ENCODE data around the gene BAZ1B.
A peak's percentile ranks its signal among the peaks of the same experiment; 100 is the strongest.
"Not testable (repeated sequence)": the region's sequence is repeated elsewhere in the genome, so short reads cannot be mapped to it uniquely, and the experiment has no call there.

BAZ1B gene

DNA sequence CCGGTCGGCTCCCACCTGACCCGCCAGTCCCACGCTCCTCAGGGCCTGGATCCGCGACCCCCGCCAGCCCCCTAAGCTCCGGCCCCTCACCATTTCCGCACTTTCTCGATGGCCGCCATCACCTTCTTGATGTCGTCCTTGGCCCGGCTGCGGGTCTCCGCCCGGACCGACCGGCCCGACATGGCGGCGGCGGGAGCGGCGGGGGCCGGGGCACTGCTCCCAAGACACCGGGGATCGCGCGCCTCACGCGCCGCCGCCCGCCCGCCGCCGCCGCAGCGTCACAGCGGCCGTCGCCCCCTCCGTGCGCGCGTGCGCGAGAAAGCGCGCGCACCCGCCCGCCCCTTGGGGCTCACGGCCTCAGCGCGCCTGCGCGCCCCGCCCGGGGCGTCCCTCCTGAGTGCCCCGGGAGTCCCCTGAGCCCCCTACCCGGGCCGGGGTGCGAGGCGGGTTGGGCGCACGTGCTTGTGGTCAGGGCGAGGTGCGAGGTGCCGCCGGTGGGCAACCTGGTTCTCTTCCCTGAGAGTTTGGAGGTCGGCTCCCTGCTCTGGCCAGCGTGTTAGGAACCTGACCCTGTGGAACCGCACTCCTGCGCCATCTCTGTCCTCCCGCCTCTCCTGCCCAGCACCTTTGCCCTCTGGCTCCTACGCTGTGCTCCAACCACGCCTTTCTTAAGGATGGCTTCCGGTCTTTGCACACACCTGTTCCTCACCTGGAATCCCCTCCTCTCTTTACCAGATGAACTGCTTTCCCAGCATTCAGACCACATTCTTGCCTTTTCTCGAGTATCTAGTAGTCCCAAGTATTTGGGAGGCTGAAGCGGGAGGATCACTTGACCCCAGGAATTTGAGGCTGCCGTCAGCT lies 35.5 kb upstream of the BAZ1B start, which contains the start of gene BCL7B:
BCL7B (minus strand) TSS at position 294 of the 861 bp plus-strand sequence; CDS start at position 182, 112 bp downstream.
- H3K27ac ChIP-seq (ENCODE audit: low read depth, low read length): peak within 1 kb of the TSS; percentile 69
- peaks cover 6 to 29% (median 28%) of the 10 kb centered on the region in 5 donors for H3K4me1 ChIP-seq (ENCODE audit: control insufficient read depth in 5 of 5, insufficient read depth in 5 of 5, low read length in 5 of 5)
- H3K9ac ChIP-seq (ENCODE audit: low read length in 5 of 5): peak within 1 kb of the TSS; percentile 80 to 92 (median 87)
- H3K27me3 ChIP-seq (ENCODE audit: control insufficient read depth in 5 of 5, insufficient read depth in 4 of 5, low read length in 5 of 5): no peaks in the 10 kb centered on the region
- no peaks in the 10 kb centered on the region for H3K9me3 ChIP-seq (ENCODE audit: control insufficient read depth in 5 of 5, low read length in 5 of 5)
- peak within 1 kb of the TSS; percentile 86 to 94 (median 88) for H3K4me3 ChIP-seq (ENCODE audit: low read depth in 1 of 5, low read length in 5 of 5)
- peaks cover 0 to 8% (median 2%) of the 10 kb centered on the region in 5 donors for H3K36me3 ChIP-seq (ENCODE audit: control insufficient read depth in 5 of 5, insufficient read depth in 5 of 5, low read length in 5 of 5)

DNA sequence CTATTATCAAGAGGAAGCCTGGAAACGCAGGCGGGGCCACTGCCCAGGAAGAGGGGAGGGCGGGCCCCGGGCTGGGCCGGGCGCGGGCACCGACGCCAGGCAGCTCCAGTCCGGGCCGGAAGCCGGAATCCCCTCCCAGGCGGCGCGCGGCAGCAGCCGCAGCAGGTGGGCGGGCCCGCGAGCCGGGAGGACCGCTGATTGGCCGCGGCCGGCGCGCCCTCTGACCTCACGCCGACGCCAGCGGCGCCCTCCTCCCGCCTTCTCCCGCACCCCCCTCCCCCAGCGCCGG lies 35.0 kb upstream of the BAZ1B start:
- Histone ChIP-seq H3K4me1 (ENCODE audit: control insufficient read depth in 5 of 5, insufficient read depth in 5 of 5, low read length in 5 of 5) (peaks cover 6 to 29% (median 28%) of the 10 kb centered on the region in 5 donors), H3K27me3 (ENCODE audit: control insufficient read depth in 5 of 5, insufficient read depth in 4 of 5, low read length in 5 of 5) (no peaks in the 10 kb centered on the region), H3K9me3 (ENCODE audit: control insufficient read depth in 5 of 5, low read length in 5 of 5) (no peaks in the 10 kb centered on the region), H3K9ac (ENCODE audit: low read length in 5 of 5) (peak overlapping the region; percentile 75 to 92 (median 87)), H3K4me3 (ENCODE audit: low read depth in 1 of 5, low read length in 5 of 5) (peak overlapping the region; percentile 86 to 94 (median 88)), H3K36me3 (ENCODE audit: control insufficient read depth in 5 of 5, insufficient read depth in 5 of 5, low read length in 5 of 5) (peaks cover 0 to 12% (median 4%) of the 10 kb centered on the region in 5 donors), H3K27ac (ENCODE audit: low read depth, low read length) (peak overlapping the region; percentile 69)

DNA sequence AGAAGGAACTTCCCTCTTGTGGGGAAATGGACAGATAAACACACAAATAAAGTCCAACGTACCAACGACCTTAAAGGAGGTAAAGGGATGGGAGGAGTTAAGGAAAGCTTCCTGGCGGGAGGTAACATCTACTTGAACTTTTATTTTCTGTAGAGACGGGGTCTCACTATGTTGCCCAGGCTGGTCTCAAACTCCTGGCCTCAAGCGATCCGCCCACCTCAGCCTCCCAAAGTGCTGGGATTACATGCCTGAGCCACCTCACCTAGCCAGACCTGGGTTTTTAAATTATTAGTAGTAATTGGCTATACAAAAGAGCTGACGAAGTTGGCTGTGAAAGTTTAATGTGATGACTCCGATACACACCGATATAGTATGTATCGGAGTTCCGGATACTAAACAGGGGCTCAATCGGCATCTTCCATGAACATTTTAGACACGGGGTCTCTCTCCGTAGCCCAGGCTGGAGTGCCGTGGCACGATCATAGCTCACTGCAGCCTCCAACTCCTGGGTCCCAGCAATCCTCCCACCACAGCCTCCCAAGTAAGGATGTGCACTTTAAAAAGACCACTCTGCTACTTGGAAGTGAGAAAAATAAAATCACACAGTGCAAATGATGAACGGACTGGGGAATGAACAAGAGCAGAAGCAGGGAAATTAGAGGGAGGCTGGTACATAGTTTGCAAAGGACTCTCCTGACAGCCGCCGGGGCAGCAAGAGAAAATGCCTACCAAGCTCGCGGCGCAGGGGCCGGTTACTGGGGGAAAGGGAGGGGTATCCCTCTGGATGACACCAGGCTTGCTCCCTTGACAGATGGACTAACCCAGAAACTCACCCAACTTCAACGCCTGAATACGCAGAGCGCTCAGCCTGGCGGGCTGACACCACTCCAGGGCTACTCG lies 34.4 kb upstream of the BAZ1B start:
- Histone ChIP-seq H3K4me3 (ENCODE audit: low read depth in 1 of 5, low read length in 5 of 5) (peak overlapping the region; percentile 83 to 94 (median 88)), H3K36me3 (ENCODE audit: control insufficient read depth in 5 of 5, insufficient read depth in 5 of 5, low read length in 5 of 5) (peaks cover 0 to 17% (median 9%) of the 10 kb centered on the region in 5 donors), H3K27ac (ENCODE audit: low read depth, low read length) (peak overlapping the region; percentile 69), H3K4me1 (ENCODE audit: control insufficient read depth in 5 of 5, insufficient read depth in 5 of 5, low read length in 5 of 5) (peaks cover 6 to 29% (median 28%) of the 10 kb centered on the region in 5 donors), H3K9me3 (ENCODE audit: control insufficient read depth in 5 of 5, low read length in 5 of 5) (no peaks in the 10 kb centered on the region), H3K27me3 (ENCODE audit: control insufficient read depth in 5 of 5, insufficient read depth in 4 of 5, low read length in 5 of 5) (no peaks in the 10 kb centered on the region), H3K9ac (ENCODE audit: low read length in 5 of 5) (peak overlapping the region; percentile 75 to 92 (median 87))

DNA sequence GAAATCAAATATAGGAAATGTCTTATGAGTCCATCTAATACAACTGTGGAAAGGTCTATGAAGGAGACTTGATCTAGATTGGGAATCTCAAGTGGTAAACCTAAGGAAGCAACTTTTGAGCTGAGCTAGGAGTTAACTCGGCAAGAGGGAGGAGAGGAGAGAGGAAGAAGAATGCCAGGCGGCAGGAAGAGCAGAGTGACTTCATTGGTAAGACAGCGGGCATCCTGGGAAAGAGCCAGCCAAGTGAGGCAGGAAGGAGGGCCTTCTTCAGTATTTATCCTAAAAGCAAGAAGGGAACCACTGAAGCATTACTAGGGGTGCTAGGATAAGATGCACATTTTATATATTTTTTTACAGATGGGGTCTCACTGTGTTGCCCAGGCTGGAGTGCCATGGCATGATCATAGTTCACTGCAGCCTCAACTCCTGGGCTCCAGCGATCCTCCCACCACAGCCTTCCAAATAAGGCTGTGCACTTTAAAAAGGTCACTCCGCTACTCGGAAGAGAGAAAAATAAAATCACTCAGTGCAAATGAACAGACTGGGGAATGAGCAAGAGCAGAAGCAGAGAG lies 33.4 kb upstream of the BAZ1B start:
- peaks cover 3 to 23% (median 16%) of the 10 kb centered on the region in 5 donors for H3K36me3 ChIP-seq (ENCODE audit: control insufficient read depth in 5 of 5, insufficient read depth in 5 of 5, low read length in 5 of 5)
- H3K27me3 ChIP-seq (ENCODE audit: control insufficient read depth in 5 of 5, insufficient read depth in 4 of 5, low read length in 5 of 5): no peaks in the 10 kb centered on the region
- H3K9ac ChIP-seq (ENCODE audit: low read length in 5 of 5): peak overlapping the region in 1 of 5 donors; percentile 88
- H3K27ac ChIP-seq (ENCODE audit: low read depth, low read length): peak overlapping the region; percentile 69
- H3K4me3 ChIP-seq (ENCODE audit: low read depth in 1 of 5, low read length in 5 of 5): peak overlapping the region in 4 of 5 donors; percentile 86 to 94 (median 88)
- H3K9me3 ChIP-seq (ENCODE audit: control insufficient read depth in 5 of 5, low read length in 5 of 5): no peaks in the 10 kb centered on the region
- peaks cover 6 to 29% (median 28%) of the 10 kb centered on the region in 5 donors for H3K4me1 ChIP-seq (ENCODE audit: control insufficient read depth in 5 of 5, insufficient read depth in 5 of 5, low read length in 5 of 5)

DNA sequence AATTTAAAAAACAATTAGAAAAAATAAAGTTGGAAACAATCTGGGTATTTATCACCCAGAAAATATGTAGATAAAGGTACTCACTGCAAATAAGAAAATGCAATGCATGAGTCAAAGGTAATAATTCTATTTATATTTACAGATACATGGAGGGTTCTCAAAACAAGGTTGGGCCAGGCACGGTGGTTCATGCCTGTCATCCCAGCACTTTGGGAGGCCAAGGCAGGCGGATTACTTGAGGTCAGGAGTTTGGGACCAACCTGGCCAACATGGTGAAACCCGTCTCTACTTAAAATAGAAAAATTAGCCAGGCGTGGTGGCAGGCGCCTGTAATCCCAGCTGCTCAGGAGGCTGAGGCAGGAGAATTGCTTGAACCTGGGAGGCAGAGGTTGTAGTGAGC lies 28.0 kb upstream of the BAZ1B start:
- peaks cover 12 to 51% (median 26%) of the 10 kb centered on the region in 5 donors for H3K36me3 ChIP-seq (ENCODE audit: control insufficient read depth in 5 of 5, insufficient read depth in 5 of 5, low read length in 5 of 5)
- not testable (repeated sequence) for H3K4me1 ChIP-seq (ENCODE audit: control insufficient read depth in 5 of 5, insufficient read depth in 5 of 5, low read length in 5 of 5)

DNA sequence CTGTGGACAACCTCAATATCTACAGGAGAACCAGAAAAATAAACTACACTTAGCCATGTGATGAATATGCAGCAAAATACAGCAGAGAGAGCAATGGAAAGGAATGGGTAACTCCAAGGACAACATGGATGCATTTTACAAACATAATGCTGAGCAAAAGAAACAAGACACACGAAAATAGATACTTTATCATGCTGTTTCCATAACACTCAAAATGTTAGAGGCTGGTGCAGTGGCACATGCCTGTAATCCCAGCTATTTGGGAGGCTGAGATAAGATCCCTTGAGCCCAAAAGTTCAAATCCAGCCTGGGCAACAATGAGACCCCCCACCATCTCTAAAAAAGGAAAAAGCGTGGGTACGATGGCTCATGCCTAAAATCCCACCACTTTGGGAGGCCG lies 27.1 kb upstream of the BAZ1B start:
- no peak overlapping the region for H3K4me3 ChIP-seq (ENCODE audit: low read depth in 1 of 5, low read length in 5 of 5)
- H3K27ac ChIP-seq (ENCODE audit: low read depth, low read length): no peak overlapping the region
- no peaks in the 10 kb centered on the region for H3K27me3 ChIP-seq (ENCODE audit: control insufficient read depth in 5 of 5, insufficient read depth in 4 of 5, low read length in 5 of 5)
- no peaks in the 10 kb centered on the region for H3K9me3 ChIP-seq (ENCODE audit: control insufficient read depth in 5 of 5, low read length in 5 of 5)
- H3K36me3 ChIP-seq (ENCODE audit: control insufficient read depth in 5 of 5, insufficient read depth in 5 of 5, low read length in 5 of 5): peaks cover 12 to 50% (median 26%) of the 10 kb centered on the region in 5 donors
- no peak overlapping the region for H3K9ac ChIP-seq (ENCODE audit: low read length in 5 of 5)
- H3K4me1 ChIP-seq (ENCODE audit: control insufficient read depth in 5 of 5, insufficient read depth in 5 of 5, low read length in 5 of 5): peaks cover 0 to 2% (median 0%) of the 10 kb centered on the region in 5 donors

More for the DNA sequence above, 28.0 kb upstream of the BAZ1B start:
- H3K9ac ChIP-seq (ENCODE audit: low read length in 5 of 5); H3K9me3 ChIP-seq (ENCODE audit: control insufficient read depth in 5 of 5, low read length in 5 of 5); H3K27ac ChIP-seq (ENCODE audit: low read depth, low read length); H3K4me3 ChIP-seq (ENCODE audit: low read depth in 1 of 5, low read length in 5 of 5); H3K27me3 ChIP-seq (ENCODE audit: control insufficient read depth in 5 of 5, insufficient read depth in 4 of 5, low read length in 5 of 5): not testable (repeated sequence)

DNA sequence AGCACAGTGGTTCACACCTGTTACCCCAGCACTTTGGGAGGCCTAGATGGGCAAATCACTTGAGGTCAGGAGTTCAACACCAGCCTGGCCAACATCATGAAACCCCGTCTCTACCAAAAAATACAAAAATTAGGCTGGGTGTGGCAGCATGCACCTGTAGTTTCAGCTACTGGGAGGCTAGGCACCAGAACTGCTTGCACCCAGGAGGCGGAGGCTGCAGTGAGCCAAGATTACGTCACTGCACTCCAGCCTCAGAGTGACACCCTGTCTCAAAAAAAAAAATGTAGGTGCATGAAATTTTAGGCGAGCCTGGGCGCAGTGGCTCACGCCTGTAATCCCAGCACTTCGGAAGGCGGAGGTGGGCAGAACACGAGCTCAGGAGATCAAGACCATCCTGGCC lies 25.7 kb upstream of the BAZ1B start:
- no peaks in the 10 kb centered on the region for H3K27me3 ChIP-seq (ENCODE audit: control insufficient read depth in 5 of 5, insufficient read depth in 4 of 5, low read length in 5 of 5)
- H3K9me3 ChIP-seq (ENCODE audit: control insufficient read depth in 5 of 5, low read length in 5 of 5): no peaks in the 10 kb centered on the region
- H3K36me3 ChIP-seq (ENCODE audit: control insufficient read depth in 5 of 5, insufficient read depth in 5 of 5, low read length in 5 of 5): peaks cover 13 to 55% (median 27%) of the 10 kb centered on the region in 5 donors
- H3K4me1 ChIP-seq (ENCODE audit: control insufficient read depth in 5 of 5, insufficient read depth in 5 of 5, low read length in 5 of 5): peaks cover 0 to 2% (median 0%) of the 10 kb centered on the region in 5 donors
- H3K9ac ChIP-seq (ENCODE audit: low read length in 5 of 5): no peak overlapping the region
- no peak overlapping the region for H3K27ac ChIP-seq (ENCODE audit: low read depth, low read length)
- H3K4me3 ChIP-seq (ENCODE audit: low read depth in 1 of 5, low read length in 5 of 5): no peak overlapping the region

DNA sequence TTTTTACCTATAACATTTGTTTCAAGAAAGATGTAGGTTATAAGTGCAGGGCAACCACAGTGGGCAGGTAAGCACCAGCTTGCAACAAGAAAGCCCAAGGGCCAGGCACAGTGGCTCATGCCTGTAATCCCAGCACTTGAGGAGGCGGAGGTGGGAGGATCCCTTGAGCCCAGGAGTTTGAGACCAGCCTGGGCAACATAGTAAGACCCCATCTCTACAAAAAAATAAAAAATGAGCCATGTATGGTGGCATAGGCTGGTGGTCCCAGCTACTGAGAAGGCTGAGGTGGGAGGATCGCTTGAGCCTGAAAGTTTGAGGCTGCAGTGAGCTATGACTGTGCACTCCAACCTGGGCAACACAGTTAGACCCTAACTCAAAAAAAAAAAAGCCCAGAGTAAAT lies 22.6 kb upstream of the BAZ1B start:
- Histone ChIP-seq H3K9ac (ENCODE audit: low read length in 5 of 5) (no peak overlapping the region), H3K4me3 (ENCODE audit: low read depth in 1 of 5, low read length in 5 of 5) (no peak overlapping the region), H3K4me1 (ENCODE audit: control insufficient read depth in 5 of 5, insufficient read depth in 5 of 5, low read length in 5 of 5) (peaks cover 0 to 2% (median 0%) of the 10 kb centered on the region in 5 donors), H3K9me3 (ENCODE audit: control insufficient read depth in 5 of 5, low read length in 5 of 5) (no peaks in the 10 kb centered on the region), H3K36me3 (ENCODE audit: control insufficient read depth in 5 of 5, insufficient read depth in 5 of 5, low read length in 5 of 5) (peaks cover 14 to 61% (median 37%) of the 10 kb centered on the region in 5 donors), H3K27ac (ENCODE audit: low read depth, low read length) (no peak overlapping the region), H3K27me3 (ENCODE audit: control insufficient read depth in 5 of 5, insufficient read depth in 4 of 5, low read length in 5 of 5) (no peaks in the 10 kb centered on the region)

DNA sequence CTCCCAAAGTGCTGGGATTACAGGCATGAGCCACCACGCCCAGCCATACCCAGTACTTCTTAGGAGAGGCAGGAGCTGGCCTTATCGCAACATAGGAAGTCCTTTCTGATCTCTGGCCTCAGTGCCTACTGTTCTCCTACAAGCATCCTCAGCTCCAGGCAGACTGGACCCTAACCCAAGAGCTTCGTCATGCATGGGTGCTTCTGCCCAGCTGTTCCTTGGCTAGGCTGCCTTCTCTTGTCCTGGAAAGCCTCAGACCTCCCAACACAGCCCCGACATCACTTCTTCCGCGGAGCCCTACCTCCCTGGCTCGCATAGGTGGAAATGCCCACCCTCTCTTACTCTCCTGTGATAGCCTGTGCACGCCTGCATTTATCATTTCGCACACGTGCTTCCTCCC lies 19.6 kb upstream of the BAZ1B start:
- Histone ChIP-seq H3K36me3 (ENCODE audit: control insufficient read depth in 5 of 5, insufficient read depth in 5 of 5, low read length in 5 of 5) (peaks cover 10 to 72% (median 61%) of the 10 kb centered on the region in 5 donors), H3K27ac (ENCODE audit: low read depth, low read length) (no peak overlapping the region), H3K9ac (ENCODE audit: low read length in 5 of 5) (no peak overlapping the region), H3K4me3 (ENCODE audit: low read depth in 1 of 5, low read length in 5 of 5) (no peak overlapping the region), H3K4me1 (ENCODE audit: control insufficient read depth in 5 of 5, insufficient read depth in 5 of 5, low read length in 5 of 5) (peaks cover 0 to 2% (median 0%) of the 10 kb centered on the region in 5 donors), H3K27me3 (ENCODE audit: control insufficient read depth in 5 of 5, insufficient read depth in 4 of 5, low read length in 5 of 5) (no peaks in the 10 kb centered on the region), H3K9me3 (ENCODE audit: control insufficient read depth in 5 of 5, low read length in 5 of 5) (no peaks in the 10 kb centered on the region)

Measured in subcutaneous abdominal adipose tissue (tissue), 5 donors.